ENCODE measurements around the gene TNFSF12. TPM values are rescaled to one million over a fixed set of nuclear protein-coding genes. Genes with fewer than 3 reads are reported as not detected.

Gene TNFSF12
- total and polyA plus RNA-seq, 9 of the 15 experiments (the other 6 are each of a cell fraction or from before 2014, with no cell fraction given), result 0.03 to 0.95 (median 0.19) TPM; not detected in 3

DNA sequence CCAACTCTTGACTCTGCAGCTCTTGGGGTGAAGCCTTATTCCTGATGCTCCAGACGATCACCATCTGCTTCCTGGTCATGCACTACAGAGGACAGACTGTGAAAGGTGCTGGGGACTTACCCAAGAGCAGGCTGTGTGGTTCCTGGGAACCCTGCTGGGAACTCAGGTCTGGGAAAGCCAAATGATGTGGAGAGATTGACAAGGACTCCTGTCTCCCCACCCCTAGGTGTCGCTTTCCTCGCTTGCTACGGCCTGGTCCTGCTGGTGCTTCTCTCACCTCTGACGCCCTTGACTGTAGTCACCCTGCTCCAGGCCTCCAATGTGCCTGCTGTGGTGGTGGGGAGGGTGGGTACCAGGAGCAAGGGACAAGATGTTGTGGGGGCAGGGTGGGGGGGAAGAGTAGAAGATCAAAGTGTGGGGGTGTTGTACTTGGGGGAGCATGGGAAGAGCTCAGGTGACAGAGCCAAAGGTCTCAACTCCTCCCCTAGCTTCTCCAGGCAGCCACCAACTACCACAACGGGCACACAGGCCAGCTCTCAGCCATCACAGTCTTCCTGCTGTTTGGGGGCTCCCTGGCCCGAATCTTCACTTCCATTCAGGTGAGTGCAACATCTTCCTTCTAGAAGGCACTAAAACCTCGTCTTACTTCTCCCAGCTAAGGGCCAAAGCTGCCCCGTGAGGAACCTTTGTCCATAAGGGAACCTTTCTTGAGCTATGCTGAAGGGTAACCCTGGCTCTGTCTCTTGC lies 38.0 kb downstream of the TNFSF12 start (continued):
- TF ChIP-seq FUS (optimal IDR thresholded peaks at IDR 0.05; ENCODE audit: low read depth, low read length), result no peak

DNA sequence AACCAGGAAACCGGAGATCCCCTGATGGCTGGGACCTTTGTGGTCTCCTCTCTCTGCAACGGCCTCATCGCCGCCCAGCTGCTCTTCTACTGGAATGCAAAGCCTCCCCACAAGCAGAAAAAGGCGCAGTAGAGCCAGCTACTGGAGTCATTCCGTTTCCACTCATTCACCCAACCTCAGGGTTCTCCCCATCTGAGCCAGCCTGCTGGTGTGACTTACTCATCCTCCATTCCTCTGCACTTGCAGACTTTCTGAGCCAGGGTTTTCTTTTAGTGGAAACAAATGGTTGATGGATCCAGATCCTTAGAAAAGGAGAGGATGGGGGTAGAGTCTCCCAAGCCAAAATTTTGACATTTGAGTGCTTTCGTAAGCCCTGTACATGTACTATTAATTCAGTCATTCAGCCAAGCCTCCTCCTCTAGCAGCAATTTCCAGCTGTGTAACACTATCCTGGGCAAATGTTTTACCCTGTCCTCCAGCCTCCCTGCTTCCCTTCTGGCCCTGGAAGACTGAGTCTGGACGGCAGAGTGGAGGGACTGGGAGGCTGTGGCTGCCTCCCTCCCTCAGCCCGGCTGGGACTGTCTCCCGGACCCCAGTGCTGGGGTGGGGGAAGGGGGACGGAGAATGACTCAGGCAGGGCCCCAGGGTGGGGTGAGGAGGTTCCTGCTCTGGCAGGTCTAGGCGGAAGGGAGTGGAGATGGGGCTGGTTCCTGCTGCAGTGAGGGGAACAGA lies 38.7 kb downstream of the TNFSF12 start:
- ATAC-seq (peak; percentile 39), FAIRE-seq (peak; percentile 54), DNase-seq (ENCODE audit: extremely low read depth in 1 of 4, low spot score in 3 of 4) (peak in 2 of 4 experiments; percentile 75 to 82)
- H2AFZ ChIP-seq (ENCODE audit: low read depth, low read length), result no peak overlapping the region
- peak overlapping the region; percentile 18; the same call in 1 of the 2 replicates for H3K4me3 ChIP-seq
- POLR2A ChIA-PET, result interaction anchor here (0.9 to 2.8 kb wide), 4 partner anchors 13 to 99 kb away, joined by 3 to 24 read pairs (median 6); partner anchors contain the start of genes TP53 and WRAP53
- H4K20me1 ChIP-seq (replicated peaks; ENCODE audit: control insufficient read depth, insufficient read depth, low read length), result no peaks in the 10 kb centered on the region
- peak overlapping the region; percentile 71 for H3K27ac ChIP-seq (ENCODE audit: extremely low read depth, low read depth, low read length)
- no peaks in the 10 kb centered on the region for H3K27me3 ChIP-seq (ENCODE audit: control insufficient read depth in 2 of 2, insufficient read depth in 2 of 2, low read length in 2 of 2)
- WGBS (ENCODE audit: insufficient coverage, low coverage, missing lambda C conversion rate), result 38% methylated on average over 11 of the region's 12 CpGs
- intact Hi-C loops (cut with micrococcal nuclease) (loop anchor here (5.0 kb wide), 1 partner anchor 100 kb away; the partner anchor contains the start of genes TP53 and WRAP53), in situ Hi-C loops (cut with MboI) (no loop called here)
- H3K9me1 ChIP-seq (ENCODE audit: control insufficient read depth, insufficient read depth, low read length), result no peaks in the 10 kb centered on the region
- no peaks in the 10 kb centered on the region for H3K9me3 ChIP-seq (replicated peaks; ENCODE audit: control insufficient read depth, insufficient read depth, low read depth, low read length)
- peak overlapping the region; percentile 63 for H3K4me2 ChIP-seq (ENCODE audit: insufficient read depth, low read length)
- BruUV-seq (replicated peaks), result TSS peak; percentile 21
- peaks cover 56% of the 10 kb centered on the region for H3K79me2 ChIP-seq (ENCODE audit: control insufficient read depth, insufficient read depth, low read length)
- peak overlapping the region; percentile 53 to 86 for H3K9ac ChIP-seq (ENCODE audit: insufficient read depth in 1 of 2, low read depth in 2 of 2, low read length in 2 of 2)
- H3K4me1 ChIP-seq (replicated peaks in 1 of 2; ENCODE audit: control insufficient read depth in 2 of 2, insufficient read depth in 2 of 2, low read length in 2 of 2), result peaks cover 36 to 60% of the 10 kb centered on the region in 2 experiments
- peaks cover 56% of the 10 kb centered on the region for H3K36me3 ChIP-seq (ENCODE audit: control insufficient read depth, insufficient read depth, low read length)
- CTCF ChIA-PET (ENCODE audit: low intra/inter-chr PET ratio), result no interaction called here
- TF ChIP-seq ZNF778 (CRISPR knock-in tag; IDR thresholded peaks at IDR 0.05) (no peak), ZNF668 (CRISPR knock-in tag; IDR thresholded peaks at IDR 0.05) (no peak), GTF2E2 (tag; IDR thresholded peaks at IDR 0.05) (no peak), TARDBP (IDR thresholded peaks at IDR 0.05) (no peak), JUND (IDR thresholded peaks at IDR 0.05; ENCODE audit: borderline replicate concordance, low read depth, low read length) (peak; percentile 81), JUND (tag; IDR thresholded peaks at IDR 0.05; ENCODE audit: borderline replicate concordance, low read depth, low read length) (no peak; the same call in 2 of the 3 replicates), ZNF586 (CRISPR knock-in tag; conservative IDR thresholded peaks at IDR 0.05) (no peak), POLR2G (IDR thresholded peaks at IDR 0.05; ENCODE audit: low read depth, low read length) (peak; percentile 8; the same call in 1 of the 2 replicates), TFAP4 (CRISPR knock-in tag; IDR thresholded peaks at IDR 0.05; ENCODE audit: borderline replicate concordance) (peak; percentile 17; the same call in 1 of the 2 replicates), VEZF1 (CRISPR knock-in tag; IDR thresholded peaks at IDR 0.05) (0 out of 2 replicates have a peak, but pooled peaks have one; percentile 22), ARID1B (IDR thresholded peaks at IDR 0.05) (0 out of 2 replicates have a peak, but pooled peaks have one; percentile 30), FOSL1 (tag; conservative IDR thresholded peaks at IDR 0.05) (peak; percentile 61)
- TF ChIP-seq, protein P1, sequence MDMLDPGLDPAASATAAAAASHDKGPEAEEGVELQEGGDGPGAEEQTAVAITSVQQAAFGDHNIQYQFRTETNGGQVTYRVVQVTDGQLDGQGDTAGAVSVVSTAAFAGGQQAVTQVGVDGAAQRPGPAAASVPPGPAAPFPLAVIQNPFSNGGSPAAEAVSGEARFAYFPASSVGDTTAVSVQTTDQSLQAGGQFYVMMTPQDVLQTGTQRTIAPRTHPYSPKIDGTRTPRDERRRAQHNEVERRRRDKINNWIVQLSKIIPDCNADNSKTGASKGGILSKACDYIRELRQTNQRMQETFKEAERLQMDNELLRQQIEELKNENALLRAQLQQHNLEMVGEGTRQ (CRISPR knock-in tag; IDR thresholded peaks at IDR 0.05), result no peak
